Neuron (in vitro differentiated cells): Measurements from ENCODE around the gene CCDC88B.
"Not testable (repeated sequence)": the region's sequence is repeated elsewhere in the genome, so short reads cannot be mapped to it uniquely, and the experiment has no call there.

ENCODE experiments used
- H2AFZ ChIP-seq: one replicate; pipeline ENCODE4 v1.6.1; 2013; ENCODE audit warnings: low read depth, mild to moderate bottlenecking, inconsistent platforms, low read length, moderate library complexity
- H3K27me3 ChIP-seq: one replicate; pipeline ENCODE4 v1.6.1; 2013; ENCODE audit warnings: low read length; ENCODE audit not compliant: insufficient read depth
- H3K36me3 ChIP-seq: one replicate; pipeline ENCODE4 v1.6.1; 2013; ENCODE audit warnings: low read length; ENCODE audit not compliant: insufficient read depth
- H3K4me1 ChIP-seq: one replicate; pipeline ENCODE4 v1.6.1; 2013; ENCODE audit warnings: low read length; ENCODE audit not compliant: insufficient read depth
- H3K4me3 ChIP-seq: 2 replicates; pipeline ENCODE4 v1.5.1; 2013; ENCODE audit warnings: mild to moderate bottlenecking, low read length, moderate library complexity
- H3K9me3 ChIP-seq: one replicate; pipeline ENCODE4 v1.6.1; 2013; ENCODE audit warnings: low read length

Gene CCDC88B

GRCh38 chr11:64321533-64321932, 18.5 kb upstream of the CCDC88B start:
- no peak overlapping the region for H3K4me3 ChIP-seq
- peaks cover 13% of the 10 kb centered on the region for H3K4me1 ChIP-seq
- H2AFZ ChIP-seq: no peak overlapping the region
- no peaks in the 10 kb centered on the region for H3K9me3 ChIP-seq
- H3K27me3 ChIP-seq: no peaks in the 10 kb centered on the region
- peaks cover 2% of the 10 kb centered on the region for H3K36me3 ChIP-seq

GRCh38 chr11:64322925-64323260, 17.1 kb upstream of the CCDC88B start:
- Histone ChIP-seq H3K27me3 (no peaks in the 10 kb centered on the region), H3K4me3 (no peak overlapping the region), H3K4me1 (peaks cover 7% of the 10 kb centered on the region), H2AFZ (no peak overlapping the region), H3K9me3 (no peaks in the 10 kb centered on the region), H3K36me3 (peaks cover 2% of the 10 kb centered on the region)

GRCh38 chr11:64323373-64323772, 16.6 kb upstream of the CCDC88B start:
- Histone ChIP-seq H3K27me3 (no peaks in the 10 kb centered on the region), H2AFZ (no peak overlapping the region), H3K4me1 (peaks cover 7% of the 10 kb centered on the region), H3K9me3 (no peaks in the 10 kb centered on the region), H3K36me3 (peaks cover 2% of the 10 kb centered on the region), H3K4me3 (no peak overlapping the region)

GRCh38 chr11:64323984-64324383, 16.0 kb upstream of the CCDC88B start:
- not testable (repeated sequence) for H3K9me3 ChIP-seq, H3K27me3 ChIP-seq, H3K4me1 ChIP-seq, H3K36me3 ChIP-seq, H3K4me3 ChIP-seq, H2AFZ ChIP-seq

GRCh38 chr11:64324692-64325469, 15.1 kb upstream of the CCDC88B start:
- Histone ChIP-seq H3K4me1 (no peaks in the 10 kb centered on the region), H3K36me3 (peaks cover 2% of the 10 kb centered on the region), H3K9me3 (no peaks in the 10 kb centered on the region), H3K27me3 (no peaks in the 10 kb centered on the region), H3K4me3 (no peak overlapping the region), H2AFZ (no peak overlapping the region)

GRCh38 chr11:64327375-64327774, 12.6 kb upstream of the CCDC88B start:
- H3K4me1 ChIP-seq: no peaks in the 10 kb centered on the region
- no peaks in the 10 kb centered on the region for H3K9me3 ChIP-seq
- no peak overlapping the region for H3K4me3 ChIP-seq
- H3K27me3 ChIP-seq: no peaks in the 10 kb centered on the region
- H3K36me3 ChIP-seq: no peaks in the 10 kb centered on the region
- H2AFZ ChIP-seq: no peak overlapping the region

GRCh38 chr11:64327993-64328392, 12.0 kb upstream of the CCDC88B start:
- no peaks in the 10 kb centered on the region for H3K27me3 ChIP-seq
- no peaks in the 10 kb centered on the region for H3K9me3 ChIP-seq
- H2AFZ ChIP-seq: no peak overlapping the region
- no peaks in the 10 kb centered on the region for H3K36me3 ChIP-seq
- no peaks in the 10 kb centered on the region for H3K4me1 ChIP-seq
- H3K4me3 ChIP-seq: no peak overlapping the region

GRCh38 chr11:64330888-64331287, 9.1 kb upstream of the CCDC88B start:
- Histone ChIP-seq H2AFZ (no peak overlapping the region), H3K9me3 (no peaks in the 10 kb centered on the region), H3K27me3 (no peaks in the 10 kb centered on the region), H3K4me1 (peaks cover 2% of the 10 kb centered on the region), H3K4me3 (no peak overlapping the region), H3K36me3 (no peaks in the 10 kb centered on the region)

- no peaks in the 10 kb centered on the region for H3K27me3 ChIP-seq
- peaks cover 2% of the 10 kb centered on the region for H3K4me1 ChIP-seq
- H3K4me3 ChIP-seq: no peak overlapping the region
- H3K9me3 ChIP-seq: no peaks in the 10 kb centered on the region
- no peak overlapping the region for H2AFZ ChIP-seq
- no peaks in the 10 kb centered on the region for H3K36me3 ChIP-seq
Observed at GRCh38 chr11:64331569-64332371, 8.2 kb upstream of the CCDC88B start.

GRCh38 chr11:64333556-64333955, 6.4 kb upstream of the CCDC88B start:
- H3K36me3 ChIP-seq: no peaks in the 10 kb centered on the region
- H3K9me3 ChIP-seq: no peaks in the 10 kb centered on the region
- H3K4me3 ChIP-seq: no peak overlapping the region
- peaks cover 2% of the 10 kb centered on the region for H3K4me1 ChIP-seq
- H2AFZ ChIP-seq: no peak overlapping the region
- H3K27me3 ChIP-seq: no peaks in the 10 kb centered on the region

GRCh38 chr11:64334764-64335735, 5.0 kb upstream of the CCDC88B start:
- no peaks in the 10 kb centered on the region for H3K9me3 ChIP-seq
- peaks cover 2% of the 10 kb centered on the region for H3K4me1 ChIP-seq
- H3K36me3 ChIP-seq: no peaks in the 10 kb centered on the region
- H3K27me3 ChIP-seq: peaks cover 12% of the 10 kb centered on the region
- no peak overlapping the region for H2AFZ ChIP-seq
- no peak overlapping the region for H3K4me3 ChIP-seq

GRCh38 chr11:64337538-64338249, 2.3 kb upstream of the CCDC88B start:
- H3K27me3 ChIP-seq: peaks cover 26% of the 10 kb centered on the region
- peaks cover 2% of the 10 kb centered on the region for H3K4me1 ChIP-seq
- H3K36me3 ChIP-seq: no peaks in the 10 kb centered on the region
- no peak overlapping the region for H2AFZ ChIP-seq
- H3K9me3 ChIP-seq: no peaks in the 10 kb centered on the region
- no peak overlapping the region for H3K4me3 ChIP-seq
